DMS153 treated with DMSO at 0.1 percent for 48 hours (cell line): ENCODE measurements around the gene TTC13.

ENCODE experiments used
- DNase-seq: peaks from one replicate; lab custom pipeline; 2025; ENCODE audit not compliant: unreplicated experiment; lab: John Stamatoyannopoulos, UW

The TTC13 gene

GRCh38 chr1:230909974-230910754 is 68.5 kb downstream of the TTC13 start:
- DNase-seq = no peak

- no peak for DNase-seq
These were observed 71.0 kb downstream of the TTC13 start for GRCh38 chr1:230907472-230908205.

GRCh38 chr1:230906226-230906625 is 72.4 kb downstream of the TTC13 start:
- DNase-seq = no peak

- DNase-seq = no peak
These were observed 72.9 kb downstream of the TTC13 start for GRCh38 chr1:230905733-230906132.

GRCh38 chr1:230902349-230902923 is 76.2 kb downstream of the TTC13 start:
- DNase-seq = no peak

GRCh38 chr1:230901671-230902070 is 77.0 kb downstream of the TTC13 start:
- DNase-seq = no peak

- DNase-seq = no peak
These were observed 77.7 kb downstream of the TTC13 start for GRCh38 chr1:230900984-230901383.

GRCh38 chr1:230899841-230900251 is 78.8 kb downstream of the TTC13 start:
- DNase-seq = no peak

- DNase-seq = no peak
These were observed 79.9 kb downstream of the TTC13 start for GRCh38 chr1:230898748-230899147.

- no peak for DNase-seq
These were observed 80.5 kb downstream of the TTC13 start for GRCh38 chr1:230898144-230898543.

- DNase-seq = no peak
These were observed 81.9 kb downstream of the TTC13 start for GRCh38 chr1:230896779-230897178.

GRCh38 chr1:230895452-230895851 is 83.2 kb downstream of the TTC13 start:
- no peak for DNase-seq

- DNase-seq = no peak
These were observed 84.0 kb downstream of the TTC13 start for GRCh38 chr1:230894664-230895063.

- no peak for DNase-seq
These were observed 84.6 kb downstream of the TTC13 start for GRCh38 chr1:230894032-230894431.

GRCh38 chr1:230892018-230892491 is 86.6 kb downstream of the TTC13 start:
- no peak for DNase-seq

GRCh38 chr1:230891413-230891812 is 87.2 kb downstream of the TTC13 start:
- DNase-seq = no peak

GRCh38 chr1:230884646-230885045 is 94.0 kb downstream of the TTC13 start:
- DNase-seq = no peak

GRCh38 chr1:230883967-230884366 is 94.7 kb downstream of the TTC13 start:
- DNase-seq = no peak

- no peak for DNase-seq
These were observed 98.9 kb downstream of the TTC13 start for GRCh38 chr1:230879778-230880177.

- no peak for DNase-seq
These were observed 100.1 kb downstream of the TTC13 start for GRCh38 chr1:230878591-230878990.

- no peak for DNase-seq
These were observed 100.6 kb downstream of the TTC13 start for GRCh38 chr1:230877924-230878590.
